IMR-90 (cell line): ENCODE results near the gene PRKCE. TPM values are rescaled to one million over a fixed set of nuclear protein-coding genes. Genes with fewer than 3 reads are reported as not detected.

Experiments
- ATAC-seq: fragments of 200-7000 bp; cut with Tn5 transposase; 2 replicates; pipeline ENCODE4 v1.9.1; 2020; ENCODE audit warnings: low read depth, mild to moderate bottlenecking, moderate library complexity
- BruUV-seq: library from RNA; stranded (reverse); fragments of 400-500 nt; replicated peaks from 2 replicates; lab custom pipeline; 2021; lab: Mats Ljungman, UMichigan
- CTCF ChIA-PET: fragments of 300-600 bp; formaldehyde crosslinking; extraction: SDS; loops from one replicate; lab custom pipeline; 2021; ENCODE audit warnings: antibody characterized with exemption; lab: Yijun Ruan, JAX
- POLR2A ChIA-PET: fragments of 300-600 bp; sonication (Branson Sonifier 250); formaldehyde crosslinking; loops from one replicate; lab custom pipeline; 2022; ENCODE audit warnings: antibody characterized with exemption; ENCODE audit not compliant: unreplicated experiment; lab: Charles Lee
- DNase-seq: peaks from one replicate; pipeline ENCODE4 v3.0.0; 2013
- H2AFZ ChIP-seq: replicated peaks from 2 replicates; pipeline ENCODE3; 2013; ENCODE audit warnings: low read length, mild to moderate bottlenecking; ENCODE audit not compliant: poor library complexity
- H2AK5ac ChIP-seq: 2 replicates; pipeline ENCODE4 v1.6.1; 2013; ENCODE audit warnings: low read depth, low read length, inconsistent platforms
- H2AK9ac ChIP-seq: replicated peaks from 2 replicates; pipeline ENCODE3; 2013; ENCODE audit warnings: mild to moderate bottlenecking, low read depth, low read length, moderate library complexity; ENCODE audit not compliant: poor library complexity
- H2BK120ac ChIP-seq: 2 replicates; pipeline ENCODE4 v1.6.1; 2013; ENCODE audit warnings: low read depth, low read length, inconsistent platforms
- H2BK15ac ChIP-seq: 3 replicates; pipeline ENCODE4 v1.6.1; 2013; ENCODE audit warnings: low read depth, low read length, inconsistent platforms
- H2BK20ac ChIP-seq: 2 replicates; pipeline ENCODE4 v1.6.1; 2013; ENCODE audit warnings: low read depth, mild to moderate bottlenecking, inconsistent platforms, low read length, moderate library complexity
- H2BK5ac ChIP-seq: 2 replicates; pipeline ENCODE4 v1.6.1; 2013; ENCODE audit warnings: mild to moderate bottlenecking, low read depth, low read length, inconsistent platforms; ENCODE audit not compliant: poor library complexity, severe bottlenecking
- H3K14ac ChIP-seq: replicated peaks from 2 replicates; pipeline ENCODE4 v1.6.1; 2013; ENCODE audit warnings: low read depth, low read length, inconsistent platforms
- H3K18ac ChIP-seq: 2 replicates; pipeline ENCODE4 v1.6.1; 2013; ENCODE audit warnings: low read depth, low read length, control low read depth
- H3K23ac ChIP-seq: 2 replicates; pipeline ENCODE4 v1.6.1; 2013; ENCODE audit warnings: low read depth, low read length, inconsistent platforms
- H3K27ac ChIP-seq: 2 replicates; pipeline ENCODE4 v1.5.1; 2013; ENCODE audit warnings: mild to moderate bottlenecking, control low read depth, low read length; ENCODE audit not compliant: insufficient read depth
- H3K27me3 ChIP-seq: 2 replicates; pipeline ENCODE4 v1.6.1; 2013; ENCODE audit warnings: low read length; ENCODE audit not compliant: control insufficient read depth, insufficient read depth
- H3K36me3 ChIP-seq: 2 replicates; pipeline ENCODE4 v1.6.1; 2013; ENCODE audit warnings: low read length, mixed read lengths; ENCODE audit not compliant: control insufficient read depth, insufficient read depth
- H3K4ac ChIP-seq: 2 replicates; pipeline ENCODE4 v1.6.1; 2013; ENCODE audit warnings: low read depth, low read length, inconsistent platforms
- H3K4me1 ChIP-seq: 2 replicates; pipeline ENCODE4 v1.6.1; 2013; ENCODE audit warnings: low read length, mixed read lengths; ENCODE audit not compliant: control insufficient read depth, insufficient read depth
- H3K4me2 ChIP-seq: 2 replicates; pipeline ENCODE4 v1.6.1; 2013; ENCODE audit warnings: low read depth, mild to moderate bottlenecking, control low read depth, low read length, moderate library complexity
- H3K4me3 ChIP-seq: 2 replicates; pipeline ENCODE4 v1.5.1; 2013; ENCODE audit warnings: low read depth, mild to moderate bottlenecking, control low read depth, low read length, moderate library complexity; ENCODE audit not compliant: insufficient read depth
- H3K56ac ChIP-seq: 2 replicates; pipeline ENCODE4 v1.6.1; 2013; ENCODE audit warnings: low read length, inconsistent platforms; ENCODE audit not compliant: insufficient read depth; ENCODE audit errors: extremely low read depth
- H3K79me1 ChIP-seq, 2 experiments: 2 replicates each; pipeline ENCODE4 v1.6.1; 2013; ENCODE audit warnings: low read length in 2 of 2, inconsistent platforms in 1 of 2, low read depth in 1 of 2
- H3K9ac ChIP-seq: 2 replicates; pipeline ENCODE4 v1.6.1; 2013; ENCODE audit warnings: low read depth, low read length, control low read depth
- H3K9me1 ChIP-seq: 2 replicates; pipeline ENCODE4 v1.6.1; 2013; ENCODE audit warnings: low read length, inconsistent platforms; ENCODE audit not compliant: insufficient read depth
- H3K9me3 ChIP-seq: 2 replicates; pipeline ENCODE4 v1.6.1; 2013; ENCODE audit warnings: low read length; ENCODE audit not compliant: control insufficient read depth, insufficient read depth
- H4K20me1 ChIP-seq: 2 replicates; pipeline ENCODE4 v1.6.1; 2013; ENCODE audit warnings: low read length, inconsistent platforms; ENCODE audit not compliant: insufficient read depth
- H4K5ac ChIP-seq: 2 replicates; pipeline ENCODE4 v1.6.1; 2013; ENCODE audit warnings: mild to moderate bottlenecking, low read depth, low read length, control low read depth
- H4K8ac ChIP-seq, 2 experiments: 2 replicates each; pipeline ENCODE4 v1.6.1; 2013; ENCODE audit warnings: low read depth in 2 of 2, low read length in 2 of 2, control low read depth in 1 of 2, inconsistent platforms in 1 of 2
- H4K91ac ChIP-seq: 2 replicates; pipeline ENCODE4 v1.6.1; 2013; ENCODE audit warnings: low read depth, low read length, inconsistent platforms; ENCODE audit not compliant: insufficient read depth
- CEBPB ChIP-seq: IDR thresholded peaks from 2 replicates; pipeline ENCODE4 v1.6.1; 2012; ENCODE audit warnings: low read depth, low read length, improper control_type of control experiment
- MAFK ChIP-seq: IDR thresholded peaks from 2 replicates; pipeline ENCODE4 v1.6.1; 2012; ENCODE audit warnings: low read depth, low read length, improper control_type of control experiment
- MXI1 ChIP-seq: IDR thresholded peaks from 2 replicates; pipeline ENCODE4 v1.6.1; 2012; ENCODE audit warnings: low read depth, mild to moderate bottlenecking, low read length, moderate library complexity, borderline replicate concordance
- WGBS, 2 experiments: methylation state at CpG; one replicate each; pipeline versions ENCODE4 v1.1.5 to v1.1.7; 2013; ENCODE audit warnings: missing lambda C conversion rate in 2 of 2; ENCODE audit not compliant: insufficient read length in 1 of 2; ENCODE audit errors: extremely low coverage in 2 of 2; 5-methylcytosine and 5-hydroxymethylcytosine counted together
- dilution Hi-C: fragments of 300-500 bp; cut with HindIII; formaldehyde crosslinking; loops from one replicate; pipeline ENCODE4 v1.14.3; 2018; ENCODE audit warnings: low sequenced_read_pairs; ENCODE audit not compliant: unreplicated experiment
- in situ Hi-C: fragments of 300-500 bp; cut with MboI; formaldehyde crosslinking; loops from 3 replicates; pipeline ENCODE4 v1.14.3; 2019; ENCODE audit warnings: low sequenced_read_pairs, inconsistent platforms, mixed read lengths
- intact Hi-C: fragments of 100-400 bp; cut with micrococcal nuclease; formaldehyde crosslinking; loops from 2 replicates; pipeline ENCODE4 v1.10.0; 2022
- polyA plus RNA-seq, 3 experiments: library from polyadenylated mRNA; depleted of rRNA; stranded (reverse); fragments of >200 nt; gene quantifications; 2 replicates each; pipeline ENCODE4 v1.2.3, GENCODE V29; 2012; ENCODE audit warnings: low replicate concordance in 1 of 3
- total RNA-seq: library from RNA; depleted of rRNA; stranded (reverse); fragments of >200 nt; gene quantifications from 2 replicates; pipeline ENCODE4 v1.2.3, GENCODE V29; 2012
- TF ChIP-seq, protein P1 (sequence below): fragments of 150-350 bp; IDR thresholded peaks from 2 replicates; pipeline ENCODE4 v1.6.1; 2016; ENCODE audit warnings: low read depth, mild to moderate bottlenecking, low read length, moderate library complexity, borderline replicate concordance
- TF ChIP-seq, protein P2 (sequence below): conservative IDR thresholded peaks from 2 replicates; pipeline ENCODE4 v1.5.1; 2012; ENCODE audit warnings: mild to moderate bottlenecking, low read depth, low read length, improper control_type of control experiment

The PRKCE gene
- total and polyA plus RNA-seq, 2 of the 4 experiments (the other 2 are of a cell fraction), result 8.1 to 32.4 TPM

DNA sequence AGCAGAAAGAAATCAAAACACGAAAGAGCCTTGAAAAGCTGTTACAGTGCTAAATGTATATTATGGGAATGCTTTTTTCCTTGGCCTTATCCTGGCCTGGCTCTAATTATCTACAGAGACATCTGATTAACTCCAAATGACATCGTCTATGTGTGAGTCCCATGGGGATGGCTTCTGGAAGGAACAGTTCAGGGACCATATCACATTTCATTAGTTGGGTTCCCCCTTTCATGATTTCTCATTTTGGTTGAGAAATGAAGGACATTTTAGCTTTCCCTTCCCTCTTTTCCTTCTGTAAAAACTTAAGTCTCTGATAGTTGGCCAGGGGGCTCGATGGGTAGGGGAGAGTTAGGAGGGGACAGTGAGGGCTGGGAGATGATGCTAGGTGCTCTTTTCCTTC lies 116.7 kb downstream of the PRKCE start:
- CTCF ChIA-PET, result no interaction called here

More for the DNA sequence above, 116.7 kb downstream of the PRKCE start:
- Histone ChIP-seq H3K4me1 (peaks cover 10% of the 10 kb centered on the region; the same call in 1 of the 2 replicates), H2BK120ac (no peak overlapping the region), H3K23ac (no peak overlapping the region), H3K9ac (no peak overlapping the region), H4K5ac (no peak overlapping the region), H4K91ac (no peak overlapping the region), H3K36me3 (no peaks in the 10 kb centered on the region), H2BK20ac (no peak overlapping the region), H3K4me2 (no peak overlapping the region), H3K56ac (no peak overlapping the region), H3K27ac (no peak overlapping the region), H4K8ac (no peak overlapping the region), H2AK5ac (no peak overlapping the region), H3K9me3 (no peaks in the 10 kb centered on the region), H3K4ac (no peak overlapping the region), H3K79me1 (peaks cover 18 to 37% of the 10 kb centered on the region in 2 experiments), H3K14ac (no peak overlapping the region), H3K4me3 (no peak overlapping the region), H4K20me1 (peaks cover 10% of the 10 kb centered on the region; the same call in 1 of the 2 replicates), H2AK9ac (no peak overlapping the region), H2BK5ac (no peak overlapping the region), H3K9me1 (0 out of 2 replicates have a peak, but pooled peaks cover 10% of the 10 kb centered on the region), H2AFZ (no peak overlapping the region), H3K27me3 (no peaks in the 10 kb centered on the region), H3K18ac (no peak overlapping the region), H2BK15ac (no peak overlapping the region)
- no peak for ATAC-seq
- no peak for DNase-seq
- POLR2A ChIA-PET, result no interaction called here
- no TSS peak for BruUV-seq
- dilution Hi-C loops, result no loop called here
- in situ Hi-C loops, result no loop called here
- no CpG with 5 or more reads among the region's 3 CpGs for WGBS, 2 experiments
- intact Hi-C loops, result no loop called here
- TF ChIP-seq MXI1, result no peak
- TF ChIP-seq, protein P1, sequence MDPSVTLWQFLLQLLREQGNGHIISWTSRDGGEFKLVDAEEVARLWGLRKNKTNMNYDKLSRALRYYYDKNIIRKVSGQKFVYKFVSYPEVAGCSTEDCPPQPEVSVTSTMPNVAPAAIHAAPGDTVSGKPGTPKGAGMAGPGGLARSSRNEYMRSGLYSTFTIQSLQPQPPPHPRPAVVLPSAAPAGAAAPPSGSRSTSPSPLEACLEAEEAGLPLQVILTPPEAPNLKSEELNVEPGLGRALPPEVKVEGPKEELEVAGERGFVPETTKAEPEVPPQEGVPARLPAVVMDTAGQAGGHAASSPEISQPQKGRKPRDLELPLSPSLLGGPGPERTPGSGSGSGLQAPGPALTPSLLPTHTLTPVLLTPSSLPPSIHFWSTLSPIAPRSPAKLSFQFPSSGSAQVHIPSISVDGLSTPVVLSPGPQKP, result no peak
- TF ChIP-seq CEBPB, result no peak
- TF ChIP-seq MAFK, result no peak
- TF ChIP-seq, protein P2, sequence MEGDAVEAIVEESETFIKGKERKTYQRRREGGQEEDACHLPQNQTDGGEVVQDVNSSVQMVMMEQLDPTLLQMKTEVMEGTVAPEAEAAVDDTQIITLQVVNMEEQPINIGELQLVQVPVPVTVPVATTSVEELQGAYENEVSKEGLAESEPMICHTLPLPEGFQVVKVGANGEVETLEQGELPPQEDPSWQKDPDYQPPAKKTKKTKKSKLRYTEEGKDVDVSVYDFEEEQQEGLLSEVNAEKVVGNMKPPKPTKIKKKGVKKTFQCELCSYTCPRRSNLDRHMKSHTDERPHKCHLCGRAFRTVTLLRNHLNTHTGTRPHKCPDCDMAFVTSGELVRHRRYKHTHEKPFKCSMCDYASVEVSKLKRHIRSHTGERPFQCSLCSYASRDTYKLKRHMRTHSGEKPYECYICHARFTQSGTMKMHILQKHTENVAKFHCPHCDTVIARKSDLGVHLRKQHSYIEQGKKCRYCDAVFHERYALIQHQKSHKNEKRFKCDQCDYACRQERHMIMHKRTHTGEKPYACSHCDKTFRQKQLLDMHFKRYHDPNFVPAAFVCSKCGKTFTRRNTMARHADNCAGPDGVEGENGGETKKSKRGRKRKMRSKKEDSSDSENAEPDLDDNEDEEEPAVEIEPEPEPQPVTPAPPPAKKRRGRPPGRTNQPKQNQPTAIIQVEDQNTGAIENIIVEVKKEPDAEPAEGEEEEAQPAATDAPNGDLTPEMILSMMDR, result no peak
